Gastroesophageal sphincter (tissue), 4 donors: ENCODE data around the gene ADGRG1. TPM values are rescaled to one million over a fixed set of nuclear protein-coding genes. Genes with fewer than 3 reads are reported as not detected.

ENCODE experiments used
- ATAC-seq: fragments of 150-250 bp; one replicate; pipeline ENCODE4 v1.9.1; 2016; ENCODE audit warnings: mild to moderate bottlenecking, moderate library complexity
- H3K27ac ChIP-seq, 4 donors: fragments of 200-600 bp; sonication (generic) in 3 of 4; 1 replicate in 3 of 4; 2 replicates in 1 of 4; pipeline ENCODE4 v1.5.1; 2016 to 2019
- H3K27me3 ChIP-seq: fragments of 200-600 bp; sonication (generic); one replicate; pipeline ENCODE4 v1.5.1; 2019
- H3K36me3 ChIP-seq, 2 donors: fragments of 200-600 bp; sonication (generic); one replicate each; pipeline ENCODE4 v1.5.1; 2019; ENCODE audit warnings: control low read depth in 1 of 2
- H3K4me1 ChIP-seq, 3 donors: fragments of 200-600 bp; sonication (generic); 1 replicate in 2 of 3; 2 replicates in 1 of 3; pipeline ENCODE4 v1.5.1; 2016 to 2019; ENCODE audit warnings: control low read depth in 2 of 3
- H3K4me3 ChIP-seq, 2 donors: fragments of 200-600 bp; sonication (generic); one replicate each; pipeline ENCODE4 v1.5.1; 2019; ENCODE audit warnings: mild to moderate bottlenecking in 1 of 2, moderate library complexity in 1 of 2
- H3K9me3 ChIP-seq, 3 donors: fragments of 200-600 bp; sonication (generic); one replicate each; pipeline ENCODE4 v1.5.1; 2017 to 2019; ENCODE audit warnings: control low read depth in 2 of 3
- CTCF ChIP-seq, 4 experiments: fragments of 200-600 bp in 2 of 4; fragments of 450-650 bp in 2 of 4; sonication (generic) in 1 of 4; IDR thresholded peaks; one replicate each; pipeline ENCODE4 v1.5.1; 2017 to 2019; ENCODE audit warnings: antibody characterized with exemption in 4 of 4, mild to moderate bottlenecking in 2 of 4, moderate library complexity in 2 of 4
- EP300 ChIP-seq: sonication (generic); formaldehyde crosslinking; IDR thresholded peaks from one replicate; pipeline ENCODE4 v1.6.1; 2017; ENCODE audit warnings: antibody characterized with exemption, mild to moderate bottlenecking
- POLR2A ChIP-seq, 2 donors: fragments of 450-650 bp; IDR thresholded peaks; one replicate each; pipeline ENCODE4 v1.6.1; 2017; ENCODE audit warnings: antibody characterized with exemption in 2 of 2, mild to moderate bottlenecking in 2 of 2, moderate library complexity in 1 of 2
- POLR2AphosphoS5 ChIP-seq: sonication (generic); formaldehyde crosslinking; IDR thresholded peaks from one replicate; pipeline ENCODE4 v1.6.1; 2017; ENCODE audit warnings: antibody characterized with exemption
- WGBS, 2 donors: methylation state at CpG; one replicate each; pipeline ENCODE4 v1.1.5; 2018; ENCODE audit warnings: low coverage in 1 of 2; 5-methylcytosine and 5-hydroxymethylcytosine counted together
- total RNA-seq, 4 donors: library from RNA; depleted of rRNA; stranded (reverse); fragments of >200 nt; gene quantifications; one replicate each; pipeline ENCODE4 v1.1.0, GENCODE V29; 2016

Gene ADGRG1
- total RNA-seq, 4 donors from 2014 or later = 7.0 to 20.1 (median 12.6) TPM

DNA sequence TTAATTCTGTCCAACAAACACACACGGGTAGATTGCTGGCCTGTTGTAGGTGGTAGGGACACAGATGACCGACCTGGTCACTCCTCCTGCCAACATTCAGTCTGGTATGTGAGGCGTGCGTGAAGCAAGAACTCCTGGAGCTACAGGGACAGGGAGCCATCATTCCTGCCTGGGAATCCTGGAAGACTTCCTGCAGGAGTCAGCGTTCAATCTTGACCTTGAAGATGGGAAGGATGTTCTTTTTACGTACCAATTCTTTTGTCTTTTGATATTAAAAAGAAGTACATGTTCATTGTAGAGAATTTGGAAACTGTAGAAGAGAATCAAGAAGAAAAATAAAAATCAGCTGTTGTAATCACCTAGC lies 36.2 kb downstream of the ADGRG1 start:
- Histone ChIP-seq H3K9me3 (no peaks in the 10 kb centered on the region), H3K27ac (no peak overlapping the region), H3K36me3 (no peaks in the 10 kb centered on the region), H3K27me3 (peaks cover 13% of the 10 kb centered on the region), H3K4me3 (no peak overlapping the region), H3K4me1 (no peaks in the 10 kb centered on the region)
- TF ChIP-seq POLR2A (IDR thresholded peaks at IDR 0.05) (no peak), CTCF (IDR thresholded peaks at IDR 0.05) (no peak), EP300 (no peak), POLR2AphosphoS5 (no peak)
- 100% methylated on average over 2 of the region's 6 CpGs; no CpG with 5 or more reads in 1 of the 2 donors for WGBS, 2 donors
- ATAC-seq = no peak

GRCh38 chr16:57665541-57665940 lies 37.1 kb downstream of the ADGRG1 start:
- H3K27ac ChIP-seq = no peak overlapping the region
- no peak overlapping the region for H3K4me3 ChIP-seq
- 76 to 90% methylated on average over 2 to 3 of the region's 4 CpGs for WGBS, 2 donors
- H3K36me3 ChIP-seq = no peaks in the 10 kb centered on the region
- peaks cover 13% of the 10 kb centered on the region for H3K27me3 ChIP-seq
- ATAC-seq = no peak
- H3K4me1 ChIP-seq = no peaks in the 10 kb centered on the region
- no peak for TF ChIP-seq POLR2A (IDR thresholded peaks at IDR 0.05)
- TF ChIP-seq CTCF (IDR thresholded peaks at IDR 0.05) = no peak
- no peak for TF ChIP-seq POLR2AphosphoS5
- no peak for TF ChIP-seq EP300
- no peaks in the 10 kb centered on the region for H3K9me3 ChIP-seq

DNA sequence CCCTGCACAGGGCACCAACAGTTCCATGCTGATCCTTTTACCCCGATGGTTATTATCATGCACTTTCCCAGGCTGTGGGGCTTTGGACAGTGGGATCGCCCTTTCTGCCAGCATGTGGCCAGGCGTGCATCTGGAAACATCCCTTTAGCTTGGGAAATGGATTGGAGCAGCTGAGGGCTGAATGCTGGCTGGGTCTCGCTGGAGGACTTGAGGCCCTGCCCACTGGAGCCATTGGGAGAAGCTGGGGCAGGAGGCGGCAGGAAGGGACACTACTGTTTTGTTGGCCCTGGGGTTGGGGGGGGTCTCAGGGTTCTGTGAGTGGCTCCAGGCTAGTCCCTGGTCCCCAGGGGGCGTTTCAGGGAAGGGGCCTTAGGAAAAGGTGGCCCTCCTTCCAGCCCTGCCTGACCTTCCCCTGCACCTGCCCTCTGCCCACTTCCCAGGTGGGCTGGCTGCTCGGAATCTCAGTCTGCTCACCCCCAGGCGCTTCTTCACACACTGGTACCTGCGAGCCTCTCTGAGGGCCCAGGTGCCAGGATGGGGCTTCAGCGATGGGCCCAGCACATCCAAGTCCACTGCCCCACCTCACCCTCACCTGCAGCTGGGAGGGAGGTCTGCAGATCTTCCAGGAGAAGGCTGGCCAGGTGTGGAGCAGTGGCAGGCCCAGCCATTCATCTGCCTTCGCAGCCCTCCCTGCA lies 38.1 kb downstream of the ADGRG1 start:
- 67 to 89% methylated on average over 1 to 3 of the region's 11 CpGs for WGBS, 2 donors
- no peak overlapping the region for H3K27ac ChIP-seq
- no peaks in the 10 kb centered on the region for H3K9me3 ChIP-seq
- H3K4me3 ChIP-seq = no peak overlapping the region
- H3K36me3 ChIP-seq = no peaks in the 10 kb centered on the region
- no peaks in the 10 kb centered on the region for H3K4me1 ChIP-seq
- TF ChIP-seq EP300 (no peak), CTCF (IDR thresholded peaks at IDR 0.05) (no peak), POLR2AphosphoS5 (no peak), POLR2A (IDR thresholded peaks at IDR 0.05) (no peak)
- ATAC-seq = no peak
- H3K27me3 ChIP-seq = peaks cover 13% of the 10 kb centered on the region

GRCh38 chr16:57667048-57667525 lies 38.7 kb downstream of the ADGRG1 start:
- H3K4me3 ChIP-seq = no peak overlapping the region
- no peaks in the 10 kb centered on the region for H3K9me3 ChIP-seq
- peaks cover 13% of the 10 kb centered on the region for H3K27me3 ChIP-seq
- no peaks in the 10 kb centered on the region for H3K4me1 ChIP-seq
- no peak overlapping the region for H3K27ac ChIP-seq
- H3K36me3 ChIP-seq = no peaks in the 10 kb centered on the region
- peak; percentile 24 for ATAC-seq
- no peak for TF ChIP-seq POLR2AphosphoS5
- no peak for TF ChIP-seq EP300
- TF ChIP-seq CTCF (IDR thresholded peaks at IDR 0.05) = no peak
- TF ChIP-seq POLR2A (IDR thresholded peaks at IDR 0.05) = no peak
- WGBS, 2 donors = no CpG with 5 or more reads among the region's 5 CpGs
